HG03432 (cell line): ENCODE results near the gene SLC25A30.
"Not testable (repeated sequence)": the region's sequence is repeated elsewhere in the genome, so short reads cannot be mapped to it uniquely, and the experiment has no call there.

ENCODE experiments used
- ATAC-seq: cut with Tn5 transposase; IDR thresholded peaks from one replicate; pipeline ENCODE4 v1.9.1; 2021; ENCODE audit warnings: mild to moderate bottlenecking, moderate library complexity; ENCODE audit not compliant: unreplicated experiment

SLC25A30 gene

DNA sequence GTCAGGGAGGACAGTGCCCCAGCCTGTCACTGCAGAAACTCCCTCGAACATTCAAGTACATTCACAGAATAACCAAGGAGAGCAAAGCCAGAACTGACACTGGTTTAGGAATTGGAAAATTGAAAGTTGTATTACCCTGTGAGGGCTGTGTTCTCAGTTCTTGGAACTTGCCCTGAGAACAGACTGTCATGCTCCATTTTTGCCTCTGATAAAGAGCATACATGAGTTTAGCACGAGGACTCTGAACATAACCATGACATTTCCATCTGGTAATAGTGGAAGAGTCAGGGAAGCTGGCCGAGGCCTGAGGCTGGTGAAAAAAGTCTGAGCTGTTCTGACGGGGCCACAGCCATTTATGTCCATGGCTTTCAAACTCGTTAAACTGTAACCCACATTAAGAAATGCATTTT is 15.2 kb upstream of the SLC25A30 start:
- ATAC-seq: no peak

DNA sequence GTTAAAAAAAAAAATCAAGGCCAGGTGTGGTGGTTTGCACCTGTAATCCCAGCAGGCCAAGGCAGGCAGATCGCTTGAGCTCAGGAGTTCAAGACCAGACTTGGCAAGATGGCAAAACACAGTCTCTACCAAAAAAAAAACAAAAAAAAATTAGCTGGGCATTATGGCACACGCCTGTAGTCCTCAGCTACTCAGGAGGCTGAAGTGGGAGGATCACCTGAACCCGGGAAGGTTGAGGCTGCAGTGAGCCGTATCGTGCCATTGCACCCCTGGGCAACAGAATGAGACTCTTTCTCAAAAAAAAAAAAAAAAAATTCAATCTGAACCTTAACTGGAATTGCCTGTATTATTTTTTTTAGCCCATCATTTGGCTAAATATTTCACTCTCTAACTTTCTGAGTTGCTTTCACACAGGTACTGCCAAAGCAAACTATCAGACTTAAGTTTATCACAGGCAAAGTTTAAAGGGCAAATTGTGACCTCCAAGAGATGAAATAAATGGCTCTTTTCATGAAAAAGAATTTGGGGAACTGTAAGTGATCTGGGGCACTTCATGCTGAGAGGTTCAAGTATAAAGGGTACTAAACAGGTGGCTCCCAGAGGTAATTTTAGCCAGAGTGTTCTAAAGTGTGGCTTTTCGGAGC is 14.7 kb upstream of the SLC25A30 start:
- ATAC-seq: no peak

- ATAC-seq: not testable (repeated sequence)
These were observed 8.1 kb upstream of the SLC25A30 start for GRCh38 chr13:45426056-45426841.

GRCh38 chr13:45422731-45423292 is 4.6 kb upstream of the SLC25A30 start:
- ATAC-seq: no peak

- ATAC-seq: no peak
These were observed 1.8 kb upstream of the SLC25A30 start for GRCh38 chr13:45419945-45420344.

- ATAC-seq: not testable (repeated sequence)
These were observed 1.2 kb upstream of the SLC25A30 start for GRCh38 chr13:45419389-45419788.

GRCh38 chr13:45416516-45417128 is 1.6 kb downstream of the SLC25A30 start:
- no peak for ATAC-seq

GRCh38 chr13:45415112-45415511 is 3.1 kb downstream of the SLC25A30 start:
- ATAC-seq: no peak

DNA sequence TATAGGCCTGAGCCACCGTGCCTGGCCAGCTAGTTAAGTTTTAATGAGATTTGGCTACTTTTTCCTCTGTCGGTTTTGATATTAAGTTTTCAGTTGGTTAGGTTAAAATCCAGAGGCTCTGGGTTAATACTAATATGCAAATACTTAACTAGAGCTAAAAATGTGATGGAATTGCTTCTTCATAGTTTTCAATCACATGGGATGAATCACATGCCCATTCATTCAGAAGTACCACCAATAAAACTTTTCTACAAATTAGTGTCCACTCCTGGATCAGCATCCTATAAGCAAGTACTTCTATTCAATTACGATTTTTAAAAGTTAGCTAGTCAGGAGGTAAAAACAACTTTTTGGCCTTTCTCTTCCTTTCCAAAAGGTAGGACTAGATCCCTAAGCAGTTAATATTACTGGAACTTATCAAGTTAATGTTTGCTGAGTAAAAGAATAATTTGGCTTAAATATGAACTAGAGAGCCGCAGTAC is 4.3 kb downstream of the SLC25A30 start:
- ATAC-seq: no peak

GRCh38 chr13:45412274-45413049 is 5.7 kb downstream of the SLC25A30 start:
- no peak for ATAC-seq

- ATAC-seq: no peak
These were observed 6.5 kb downstream of the SLC25A30 start for GRCh38 chr13:45411631-45412030.

DNA sequence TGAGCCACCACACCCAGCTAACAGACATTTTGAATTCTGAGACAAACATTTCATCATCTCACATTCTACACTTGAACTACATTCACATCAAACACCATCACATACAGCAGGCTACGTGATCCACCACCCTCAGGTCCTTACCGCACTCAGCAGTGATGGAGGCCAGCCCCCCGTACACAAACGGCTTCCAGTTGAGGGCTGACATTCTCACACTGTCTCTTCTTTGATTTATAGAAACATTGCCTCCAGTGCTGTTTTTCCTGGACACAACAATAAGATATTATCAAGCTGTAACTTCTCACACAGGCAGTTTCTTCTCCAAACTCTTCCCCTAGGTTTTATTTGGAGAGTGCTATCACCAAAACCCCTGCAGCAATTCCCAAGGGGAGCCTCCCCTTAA is 7.0 kb downstream of the SLC25A30 start:
- ATAC-seq: no peak

GRCh38 chr13:45410466-45410865 is 7.7 kb downstream of the SLC25A30 start:
- no peak for ATAC-seq

DNA sequence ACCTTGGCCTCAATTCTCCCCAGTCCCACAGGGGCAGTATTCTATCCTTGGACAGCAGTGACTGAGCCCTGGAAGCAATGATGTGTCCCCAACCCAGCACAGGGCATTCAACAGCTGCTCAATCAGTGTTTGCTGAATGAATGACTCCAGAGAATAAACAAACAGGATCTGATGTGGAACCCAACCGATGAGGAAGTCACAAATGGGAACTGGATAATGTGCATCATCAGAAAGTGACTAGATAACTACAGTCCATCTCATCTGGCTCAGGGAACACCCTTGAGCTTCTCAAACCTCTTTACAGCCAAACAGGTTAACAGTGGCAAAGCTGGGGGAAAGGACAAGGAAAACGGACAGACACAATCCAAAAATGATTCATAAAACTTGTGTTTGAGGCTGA is 8.2 kb downstream of the SLC25A30 start:
- no peak for ATAC-seq

DNA sequence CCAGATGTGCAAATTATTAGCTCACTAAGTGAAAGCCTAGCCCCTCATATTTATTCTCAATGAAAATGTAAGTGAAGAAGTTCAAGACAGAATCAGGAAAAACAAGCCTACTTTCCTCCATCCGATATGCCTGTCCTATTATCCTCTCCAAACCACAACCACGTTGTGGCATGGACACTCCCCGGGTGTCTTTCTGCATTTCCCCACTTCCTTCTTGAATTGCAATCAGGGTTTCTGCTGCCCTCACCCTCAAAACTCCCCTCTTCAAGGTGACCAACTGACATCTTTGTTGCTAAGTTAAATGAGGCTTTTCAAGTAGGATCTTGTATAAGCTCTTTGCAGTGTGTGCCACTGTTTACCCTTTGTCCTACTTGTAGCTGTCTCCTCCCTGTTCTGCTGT is 11.8 kb downstream of the SLC25A30 start:
- no peak for ATAC-seq

- no peak for ATAC-seq
These were observed 15.1 kb downstream of the SLC25A30 start for GRCh38 chr13:45403081-45403480.

DNA sequence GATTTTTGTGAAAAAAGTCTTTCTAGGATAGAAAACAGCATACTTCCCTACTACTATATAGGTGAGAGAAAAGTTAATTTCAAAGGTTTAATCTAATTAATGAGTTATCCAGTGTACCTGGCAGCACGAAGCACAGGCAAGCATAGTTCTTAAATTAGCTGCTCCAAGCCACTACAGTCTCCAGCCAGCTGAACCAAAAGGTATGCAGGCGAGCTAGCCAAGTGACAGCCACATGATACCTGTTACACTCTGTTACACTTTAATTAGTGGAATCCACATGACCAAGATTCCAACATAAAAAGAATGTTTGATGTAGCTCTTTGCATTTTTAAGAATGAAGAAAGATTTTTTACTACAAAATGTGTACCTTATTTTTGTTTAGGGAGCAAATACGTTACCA is 15.5 kb downstream of the SLC25A30 start:
- no peak for ATAC-seq

- ATAC-seq: no peak
These were observed 16.9 kb downstream of the SLC25A30 start for GRCh38 chr13:45401314-45401713.

DNA sequence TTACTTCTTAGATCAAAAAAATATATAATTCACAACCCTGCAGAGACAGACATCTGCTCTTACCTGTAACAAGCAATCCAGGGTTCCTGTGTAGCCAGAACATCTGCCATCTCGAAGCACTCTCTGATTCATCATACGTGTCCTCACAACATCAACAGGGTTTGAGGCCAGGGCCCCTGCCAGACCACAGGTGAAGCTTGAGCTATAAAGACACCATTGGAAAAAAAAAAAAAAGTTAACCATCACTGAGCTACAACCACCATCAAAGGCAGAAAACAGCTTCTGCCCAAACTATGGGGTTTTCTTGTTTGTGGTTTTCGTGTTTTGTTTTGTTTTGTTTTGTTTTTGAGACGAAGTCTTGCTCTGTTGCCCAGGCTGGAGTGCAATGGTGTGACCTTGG is 19.3 kb downstream of the SLC25A30 start:
- no peak for ATAC-seq

DNA sequence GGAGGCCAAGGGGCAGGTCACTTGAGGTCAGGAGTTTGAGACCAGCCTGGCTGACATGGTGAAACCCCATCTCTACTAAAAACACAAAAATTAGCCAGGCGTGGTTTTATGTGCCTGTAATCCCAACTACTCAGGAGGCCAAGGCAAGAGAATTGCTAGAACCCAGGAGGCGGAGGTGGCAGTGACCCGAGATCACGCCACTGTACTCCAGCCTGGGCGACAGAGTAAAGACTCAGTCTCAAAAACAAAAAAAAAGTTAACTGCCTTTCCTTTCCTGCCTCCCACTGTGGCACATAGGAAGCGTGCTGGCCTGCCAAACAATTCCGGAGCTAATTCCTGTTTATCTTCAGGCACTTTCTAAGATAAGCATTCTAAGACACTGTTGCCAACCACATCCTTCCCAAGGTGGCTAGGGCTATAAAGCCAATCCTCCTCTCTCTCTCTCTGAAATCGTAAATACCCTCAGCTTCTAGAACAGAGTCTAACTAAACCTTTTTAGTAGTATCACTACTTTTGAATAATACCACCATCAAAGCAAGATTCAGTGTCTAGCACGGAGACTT is 21.6 kb downstream of the SLC25A30 start:
- ATAC-seq: no peak
